Endodermal cell (in vitro differentiated cells): Measurements from ENCODE around the gene KCND3. TPM values are rescaled to one million over a fixed set of nuclear protein-coding genes. Genes with fewer than 3 reads are reported as not detected.

Experiments
- DNase-seq: peaks from one replicate; pipeline ENCODE4 v3.0.0-alpha.2; 2017
- H3K27ac ChIP-seq: 2 replicates; pipeline ENCODE4 v1.5.1; 2013; ENCODE audit warnings: mild to moderate bottlenecking, low read depth, low read length, moderate library complexity
- H3K27me3 ChIP-seq: 2 replicates; pipeline ENCODE4 v1.6.1; 2013; ENCODE audit warnings: mild to moderate bottlenecking, low read length, moderate library complexity; ENCODE audit not compliant: insufficient read depth, control insufficient read depth, poor library complexity, severe bottlenecking
- H3K36me3 ChIP-seq: 2 replicates; pipeline ENCODE4 v1.7.0; 2013; ENCODE audit warnings: mild to moderate bottlenecking, low read length, moderate library complexity; ENCODE audit not compliant: control insufficient read depth, insufficient read depth
- H3K4me1 ChIP-seq: one replicate; pipeline ENCODE4 v1.7.0; 2013; ENCODE audit warnings: low read length; ENCODE audit not compliant: control insufficient read depth, insufficient read depth
- H3K4me3 ChIP-seq: 2 replicates; pipeline ENCODE4 v1.5.1; 2013; ENCODE audit warnings: mild to moderate bottlenecking, low read length, moderate library complexity
- H3K9ac ChIP-seq: 2 replicates; pipeline ENCODE4 v1.6.1; 2013; ENCODE audit warnings: mild to moderate bottlenecking, low read length, moderate library complexity; ENCODE audit not compliant: poor library complexity, severe bottlenecking; ENCODE audit errors: extremely low read depth
- H3K9me3 ChIP-seq: 2 replicates; pipeline ENCODE4 v1.6.1; 2013; ENCODE audit warnings: mild to moderate bottlenecking, low read length, moderate library complexity; ENCODE audit not compliant: control insufficient read depth
- H3K27ac Mint-ChIP-seq: 2 replicates; pipeline ENCODE4 v1.8.0; 2020; ENCODE audit warnings: mixed read lengths
- H3K27me3 Mint-ChIP-seq: 2 replicates; pipeline ENCODE4 v1.8.0; 2021; ENCODE audit warnings: mild to moderate bottlenecking, mixed read lengths; ENCODE audit not compliant: insufficient read depth
- H3K36me3 Mint-ChIP-seq: 2 replicates; pipeline ENCODE4 v1.8.0; 2020; ENCODE audit warnings: low read depth, mixed read lengths
- H3K4me1 Mint-ChIP-seq: 2 replicates; pipeline ENCODE4 v1.8.0; 2020; ENCODE audit warnings: mixed read lengths
- H3K4me3 Mint-ChIP-seq: 2 replicates; pipeline ENCODE4 v1.8.0; 2020; ENCODE audit warnings: mild to moderate bottlenecking, moderate library complexity, mixed read lengths
- H3K9me3 Mint-ChIP-seq: 2 replicates; pipeline ENCODE4 v1.8.0; 2020; ENCODE audit warnings: mild to moderate bottlenecking, mixed read lengths
- WGBS, 2 experiments: methylation state at CpG; one replicate each; pipeline versions ENCODE4 v1.1.5 to v1.1.7; 2013; ENCODE audit warnings: missing lambda C conversion rate in 2 of 2, mixed read lengths in 1 of 2; ENCODE audit not compliant: insufficient coverage in 1 of 2, insufficient read length in 1 of 2; 5-methylcytosine and 5-hydroxymethylcytosine counted together
- total RNA-seq, 2 donors: library from RNA; stranded (reverse); fragmentation: NEBNext Ultra II Directional in 1 of 2; extraction: Animal tissue kit (Norgen Biotek cat#: 25700) in 1 of 2; gene quantifications; 2 replicates in 1 of 2; 3 replicates in 1 of 2; pipeline ENCODE4 v1.2.1, GENCODE V29; 2021
- TF ChIP-seq, protein P1 (sequence below): fragments of 200-600 bp; sonication (generic); conservative IDR thresholded peaks from 2 replicates; pipeline ENCODE4 v1.5.0; 2021; ENCODE audit warnings: antibody characterized with exemption, mild to moderate bottlenecking

The KCND3 gene
- total RNA-seq, 2 donors from 2014 or later: 0.13 TPM; not detected in 1

DNA sequence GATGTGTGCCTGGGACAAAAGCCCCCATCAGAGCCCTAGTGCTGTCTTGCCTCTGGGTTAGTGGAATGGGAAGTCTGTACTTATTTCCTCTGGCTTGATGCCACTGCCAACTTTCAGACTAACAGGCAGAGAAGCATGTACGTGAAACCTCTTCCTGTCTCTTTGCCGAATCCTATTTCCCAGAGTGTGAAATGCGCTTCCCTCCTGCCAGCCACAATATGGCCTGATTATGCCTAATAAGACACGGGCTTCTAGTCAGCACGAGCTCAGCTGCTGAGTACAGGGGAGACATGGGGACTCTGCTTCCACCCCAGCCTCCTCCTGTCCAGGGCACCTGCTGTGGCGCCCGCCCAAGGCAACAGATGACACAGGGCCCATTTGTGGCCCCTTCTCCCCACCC is 111.4 kb downstream of the KCND3 start:
- Histone ChIP-seq H3K4me1 (no peaks in the 10 kb centered on the region), H3K4me3 (no peak overlapping the region), H3K27ac (no peak overlapping the region), H3K27me3 (peaks cover 36% of the 10 kb centered on the region), H3K9me3 (no peaks in the 10 kb centered on the region), H3K36me3 (no peaks in the 10 kb centered on the region), H3K9ac (no peak overlapping the region)
- no peaks in the 10 kb centered on the region for H3K9me3 Mint-ChIP-seq
- WGBS, 2 experiments: 90 to 100% methylated on average over 3 to 7 of the region's 7 CpGs
- TF ChIP-seq, protein P1, sequence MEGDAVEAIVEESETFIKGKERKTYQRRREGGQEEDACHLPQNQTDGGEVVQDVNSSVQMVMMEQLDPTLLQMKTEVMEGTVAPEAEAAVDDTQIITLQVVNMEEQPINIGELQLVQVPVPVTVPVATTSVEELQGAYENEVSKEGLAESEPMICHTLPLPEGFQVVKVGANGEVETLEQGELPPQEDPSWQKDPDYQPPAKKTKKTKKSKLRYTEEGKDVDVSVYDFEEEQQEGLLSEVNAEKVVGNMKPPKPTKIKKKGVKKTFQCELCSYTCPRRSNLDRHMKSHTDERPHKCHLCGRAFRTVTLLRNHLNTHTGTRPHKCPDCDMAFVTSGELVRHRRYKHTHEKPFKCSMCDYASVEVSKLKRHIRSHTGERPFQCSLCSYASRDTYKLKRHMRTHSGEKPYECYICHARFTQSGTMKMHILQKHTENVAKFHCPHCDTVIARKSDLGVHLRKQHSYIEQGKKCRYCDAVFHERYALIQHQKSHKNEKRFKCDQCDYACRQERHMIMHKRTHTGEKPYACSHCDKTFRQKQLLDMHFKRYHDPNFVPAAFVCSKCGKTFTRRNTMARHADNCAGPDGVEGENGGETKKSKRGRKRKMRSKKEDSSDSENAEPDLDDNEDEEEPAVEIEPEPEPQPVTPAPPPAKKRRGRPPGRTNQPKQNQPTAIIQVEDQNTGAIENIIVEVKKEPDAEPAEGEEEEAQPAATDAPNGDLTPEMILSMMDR: no peak
- H3K4me1 Mint-ChIP-seq: peaks cover 4% of the 10 kb centered on the region
- peaks cover 14% of the 10 kb centered on the region for H3K27me3 Mint-ChIP-seq
- H3K4me3 Mint-ChIP-seq: no peak overlapping the region
- no peak for DNase-seq
- H3K27ac Mint-ChIP-seq: no peak overlapping the region
- H3K36me3 Mint-ChIP-seq: no peaks in the 10 kb centered on the region

DNA sequence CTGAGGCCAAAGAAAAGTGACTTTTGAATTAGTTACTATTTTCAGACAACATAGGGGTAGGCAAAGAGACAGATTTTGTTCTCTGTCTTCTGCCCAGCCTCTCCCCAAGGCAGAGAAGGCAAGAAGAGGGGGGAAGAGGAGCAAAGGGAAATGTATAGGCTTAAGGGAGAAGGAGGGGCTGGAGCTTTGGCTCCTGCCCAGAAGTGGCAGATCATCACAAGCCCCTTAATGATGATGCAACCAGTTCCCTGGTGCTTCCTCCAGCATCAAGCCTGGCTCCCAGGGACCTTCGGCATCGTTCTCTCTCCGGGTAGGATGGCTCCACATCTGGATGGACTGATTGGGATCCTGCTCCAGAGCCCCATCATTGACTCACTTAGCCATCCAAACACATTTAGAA is 112.8 kb downstream of the KCND3 start:
- Mint-ChIP-seq H3K36me3 (no peaks in the 10 kb centered on the region), H3K4me3 (no peak overlapping the region), H3K27me3 (peaks cover 10% of the 10 kb centered on the region), H3K27ac (no peak overlapping the region), H3K4me1 (peaks cover 2% of the 10 kb centered on the region), H3K9me3 (no peaks in the 10 kb centered on the region)
- Histone ChIP-seq H3K9ac (no peak overlapping the region), H3K4me1 (no peaks in the 10 kb centered on the region), H3K27me3 (peaks cover 50% of the 10 kb centered on the region), H3K4me3 (no peak overlapping the region), H3K36me3 (no peaks in the 10 kb centered on the region), H3K9me3 (no peaks in the 10 kb centered on the region), H3K27ac (no peak overlapping the region)
- DNase-seq: no peak
- TF ChIP-seq, protein P1: no peak
- WGBS, 2 experiments: 94 to 95% methylated on average over 3 of the region's 3 CpGs

DNA sequence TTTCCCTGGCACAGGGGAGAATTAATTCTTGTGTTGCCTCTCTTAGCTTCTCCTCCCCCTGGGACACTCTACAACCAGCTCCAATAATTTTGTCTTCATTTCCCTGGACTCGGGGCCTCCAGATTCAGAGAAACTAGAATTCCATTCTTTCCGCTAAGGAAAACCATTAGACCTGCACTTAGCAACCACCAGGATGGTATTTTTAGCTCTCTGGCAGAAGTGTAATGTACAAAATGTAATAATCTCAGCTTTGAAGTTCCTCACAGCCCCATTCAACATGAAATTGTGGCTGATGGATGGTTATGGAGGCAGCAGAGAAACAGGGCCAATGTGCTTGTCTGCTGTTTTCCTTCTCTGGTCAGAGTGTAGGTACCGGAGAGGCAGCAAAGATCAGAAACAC is 113.8 kb downstream of the KCND3 start:
- Histone ChIP-seq H3K36me3 (no peaks in the 10 kb centered on the region), H3K27me3 (peaks cover 60% of the 10 kb centered on the region), H3K9me3 (no peaks in the 10 kb centered on the region), H3K27ac (no peak overlapping the region), H3K4me1 (no peaks in the 10 kb centered on the region), H3K4me3 (no peak overlapping the region), H3K9ac (no peak overlapping the region)
- Mint-ChIP-seq H3K27ac (no peak overlapping the region), H3K4me1 (no peaks in the 10 kb centered on the region), H3K36me3 (no peaks in the 10 kb centered on the region), H3K4me3 (no peak overlapping the region), H3K27me3 (peaks cover 3% of the 10 kb centered on the region), H3K9me3 (no peaks in the 10 kb centered on the region)
- 89 to 95% methylated on average over 2 to 3 of the region's 3 CpGs for WGBS, 2 experiments
- TF ChIP-seq, protein P1: no peak
- DNase-seq: no peak
